Vagina (tissue), 2 donors: ENCODE measurements around the gene RAP1GDS1.

Source experiments
- CTCF ChIP-seq, 3 experiments: fragments of 450-650 bp in 2 of 3; fragments of 200-600 bp in 1 of 3; sonication (generic) in 1 of 3; IDR thresholded peaks; one replicate each; pipeline ENCODE4 v1.5.1; 2017 to 2019; ENCODE audit warnings: antibody characterized with exemption in 3 of 3, mild to moderate bottlenecking in 2 of 3, moderate library complexity in 2 of 3
- POLR2A ChIP-seq, 2 donors: fragments of 450-650 bp; IDR thresholded peaks; one replicate each; pipeline ENCODE4 v1.6.1; 2017; ENCODE audit warnings: antibody characterized with exemption in 2 of 2, mild to moderate bottlenecking in 2 of 2, moderate library complexity in 2 of 2
- POLR2AphosphoS5 ChIP-seq, 2 donors: sonication (generic); formaldehyde crosslinking; IDR thresholded peaks; one replicate each; pipeline ENCODE4 v1.9.0; 2017; ENCODE audit warnings: antibody characterized with exemption in 2 of 2, mild to moderate bottlenecking in 2 of 2, low read depth in 1 of 2; ENCODE audit not compliant: insufficient read depth in 1 of 2

- no peak for TF ChIP-seq POLR2AphosphoS5 (IDR thresholded peaks at IDR 0.05; ENCODE audit: insufficient read depth in 1 of 2, low read depth in 1 of 2)
- no peak for TF ChIP-seq CTCF (IDR thresholded peaks at IDR 0.05)
- no peak for TF ChIP-seq POLR2A (IDR thresholded peaks at IDR 0.05)
Observed at GRCh38 chr4:98314791-98315565, 53.8 kb downstream of the RAP1GDS1 start.
